HG02642 (cell line): ENCODE data around the gene SETBP1.

ENCODE experiments used
- ATAC-seq: cut with Tn5 transposase; IDR thresholded peaks from one replicate; pipeline ENCODE4 v1.9.1; 2021; ENCODE audit warnings: mild to moderate bottlenecking; ENCODE audit not compliant: unreplicated experiment, poor library complexity

The SETBP1 gene

GRCh38 chr18:44834867-44835469 lies 154.3 kb downstream of the SETBP1 start:
- ATAC-seq = no peak

- ATAC-seq = no peak
Measured at GRCh38 chr18:44835703-44836102, 155.0 kb downstream of the SETBP1 start.

- no peak for ATAC-seq
Measured at GRCh38 chr18:44836263-44836662, 155.6 kb downstream of the SETBP1 start.

GRCh38 chr18:44837482-44838180 lies 156.9 kb downstream of the SETBP1 start:
- no peak for ATAC-seq

- peak; percentile 99 for ATAC-seq
Measured at GRCh38 chr18:44838971-44839666, 158.4 kb downstream of the SETBP1 start.

GRCh38 chr18:44840058-44840790 lies 159.5 kb downstream of the SETBP1 start:
- ATAC-seq = no peak

- no peak for ATAC-seq
Measured at GRCh38 chr18:44841221-44841620, 160.5 kb downstream of the SETBP1 start.

GRCh38 chr18:44841752-44842587 lies 161.3 kb downstream of the SETBP1 start:
- ATAC-seq = no peak

GRCh38 chr18:44842588-44843412 lies 162.1 kb downstream of the SETBP1 start:
- no peak for ATAC-seq

- no peak for ATAC-seq
Measured at GRCh38 chr18:44844486-44844885, 163.8 kb downstream of the SETBP1 start.

- ATAC-seq = no peak
Measured at GRCh38 chr18:44846450-44846849, 165.8 kb downstream of the SETBP1 start.

GRCh38 chr18:44848644-44849335 lies 168.1 kb downstream of the SETBP1 start:
- no peak for ATAC-seq

GRCh38 chr18:44849361-44849760 lies 168.7 kb downstream of the SETBP1 start:
- ATAC-seq = no peak

GRCh38 chr18:44850001-44850400 lies 169.3 kb downstream of the SETBP1 start:
- ATAC-seq = no peak

GRCh38 chr18:44851856-44852621 lies 171.4 kb downstream of the SETBP1 start:
- ATAC-seq = no peak

GRCh38 chr18:44852818-44853217 lies 172.1 kb downstream of the SETBP1 start:
- no peak for ATAC-seq

- no peak for ATAC-seq
Measured at GRCh38 chr18:44853430-44853829, 172.7 kb downstream of the SETBP1 start.

GRCh38 chr18:44855681-44856080 lies 175.0 kb downstream of the SETBP1 start:
- no peak for ATAC-seq
